GM12878 (cell line): Measurements from ENCODE around the gene KLHL8. TPM values are rescaled to one million over a fixed set of nuclear protein-coding genes. Genes with fewer than 3 reads are reported as not detected.

Source experiments
- ATAC-seq: fragments of 200-7000 bp; cut with Tn5 transposase; 3 replicates; pipeline ENCODE4 v1.9.1; 2020; ENCODE audit warnings: mild to moderate bottlenecking, moderate library complexity
- BruUV-seq: library from RNA; stranded (reverse); fragments of 400-500 nt; replicated peaks from 2 replicates; lab custom pipeline; 2021; lab: Mats Ljungman, UMichigan
- CTCF ChIA-PET: fragments of 300-600 bp; sonication (Branson Sonifier 250); formaldehyde crosslinking; extraction: SDS; loops from one replicate; lab custom pipeline; 2021; ENCODE audit warnings: inconsistent platforms; lab: Yijun Ruan, JAX
- POLR2A ChIA-PET: fragments of 350-600 bp; formaldehyde crosslinking; extraction: SDS; loops from one replicate; lab custom pipeline; 2021; ENCODE audit warnings: inconsistent platforms; lab: Charles Lee
- RAD21 ChIA-PET: fragments of 300-600 bp; sonication (Branson Sonifier 250); formaldehyde crosslinking; loops from one replicate; lab custom pipeline; 2023; ENCODE audit warnings: antibody characterized with exemption; ENCODE audit not compliant: unreplicated experiment; lab: Charles Lee
- SMC1A ChIA-PET: fragments of 300-600 bp; sonication (Branson Sonifier 250); formaldehyde crosslinking; loops from one replicate; lab custom pipeline; 2023; ENCODE audit not compliant: unreplicated experiment, uncharacterized antibody; lab: Charles Lee
- DNase-seq: peaks from one replicate; pipeline ENCODE4 v3.0.0-alpha.2; 2011; ENCODE audit warnings: low read depth, low spot score
- FAIRE-seq: peaks from 3 replicates; lab custom pipeline; 2011; peaks lifted over from hg19 to GRCh38; lab: Jason Lieb, UNC
- H2AFZ ChIP-seq: 2 replicates; pipeline ENCODE4 v1.6.0; 2011; ENCODE audit warnings: low read depth, low read length, control low read depth; ENCODE audit not compliant: control insufficient read depth
- H3K27ac ChIP-seq: 2 replicates; pipeline ENCODE4 v1.5.1; 2011; ENCODE audit warnings: control low read depth; ENCODE audit not compliant: control insufficient read depth, insufficient read depth
- H3K27me3 ChIP-seq, 2 experiments: replicated peaks in 1 of 2; 2 replicates each; pipeline versions ENCODE4 v1.6.0 to v1.6.1; 2011; ENCODE audit warnings: low read length in 1 of 2; ENCODE audit not compliant: control insufficient read depth in 2 of 2, insufficient read depth in 2 of 2
- H3K36me3 ChIP-seq, 2 experiments: 2 replicates each; pipeline ENCODE4 v1.5.1; 2011; ENCODE audit warnings: low read length in 1 of 2; ENCODE audit not compliant: control insufficient read depth in 2 of 2, insufficient read depth in 2 of 2
- H3K4me1 ChIP-seq: 2 replicates; pipeline ENCODE4 v1.6.1; 2011; ENCODE audit warnings: mild to moderate bottlenecking, low read length, moderate library complexity, mixed read lengths; ENCODE audit not compliant: control insufficient read depth, insufficient read depth
- H3K4me2 ChIP-seq: 2 replicates; pipeline ENCODE4 v1.6.0; 2011; ENCODE audit warnings: control low read depth; ENCODE audit not compliant: control insufficient read depth, insufficient read depth
- H3K4me3 ChIP-seq: fragments of 200-600 bp; sonication (generic); 2 replicates; pipeline ENCODE4 v1.5.1; 2016
- H3K79me2 ChIP-seq: 2 replicates; pipeline ENCODE4 v1.6.0; 2011; ENCODE audit warnings: low read length; ENCODE audit not compliant: control insufficient read depth, insufficient read depth
- H3K9ac ChIP-seq: 2 replicates; pipeline ENCODE4 v1.8.0; 2011; ENCODE audit warnings: low read length, control low read depth, mixed read lengths; ENCODE audit not compliant: control insufficient read depth, insufficient read depth
- H3K9me3 ChIP-seq: replicated peaks from 3 replicates; pipeline ENCODE4 v1.5.1; 2011; ENCODE audit warnings: mild to moderate bottlenecking, low read length; ENCODE audit not compliant: control insufficient read depth, insufficient read depth
- H4K20me1 ChIP-seq: 2 replicates; pipeline ENCODE4 v1.6.0; 2011; ENCODE audit not compliant: control insufficient read depth, insufficient read depth
- CREB1 ChIP-seq: IDR thresholded peaks from 2 replicates; pipeline ENCODE4 v1.6.1; 2012; ENCODE audit warnings: low read depth, mild to moderate bottlenecking, inconsistent platforms
- E4F1 ChIP-seq: fragments of 450-650 bp; IDR thresholded peaks from 2 replicates; pipeline ENCODE4 v1.6.1; 2018; ENCODE audit warnings: borderline replicate concordance, mild to moderate bottlenecking; ENCODE audit not compliant: partially characterized antibody
- PKNOX1 ChIP-seq: fragments of 450-650 bp; IDR thresholded peaks from 2 replicates; pipeline ENCODE4 v1.6.1; 2016; ENCODE audit warnings: mild to moderate bottlenecking
- ZNF687 ChIP-seq: fragments of 450-650 bp; IDR thresholded peaks from 2 replicates; pipeline ENCODE4 v1.6.1; 2017; ENCODE audit warnings: mild to moderate bottlenecking, moderate library complexity
- WGBS: methylation state at CpG from one replicate; pipeline ENCODE4 v1.1.6; 2016; ENCODE audit warnings: low lambda C conversion rate; ENCODE audit not compliant: insufficient replicate concordance, insufficient coverage; ENCODE audit errors: missing lambda C conversion rate; 5-methylcytosine and 5-hydroxymethylcytosine counted together
- in situ Hi-C: fragments of 300-500 bp; cut with MboI; formaldehyde crosslinking; loops from 9 replicates; pipeline ENCODE4 v1.14.3; 2018; ENCODE audit warnings: mixed read lengths
- intact Hi-C: fragments of 100-400 bp; cut with micrococcal nuclease; formaldehyde crosslinking; loops from one replicate; pipeline ENCODE4 v1.14.2; 2022; ENCODE audit not compliant: unreplicated experiment
- polyA plus RNA-seq, 11 experiments: library from polyadenylated mRNA; depleted of rRNA in 4 of 11; unstranded in 6 of 11; stranded (reverse) in 5 of 11; fragments of >200 nt; fragmentation: Nextera tagmentation in 4 of 11; fragmentation: Illumina TruSeq in 1 of 11; extraction: Ambion mirVana in 4 of 11; extraction: Trizol in 1 of 11; gene quantifications; 1 replicate in 1 of 11; 2 replicates in 10 of 11; pipeline versions ENCODE4 v1.2.1 to v1.2.3, GENCODE V29; 2011 to 2016; ENCODE audit warnings: inconsistent platforms in 2 of 11, missing spikeins in 2 of 11, low read depth in 1 of 11
- total RNA-seq, 4 experiments: library from RNA; depleted of rRNA in 3 of 4; stranded (reverse); fragments of >200 nt in 3 of 4; fragmentation: Illumina TruSeq in 1 of 4; extraction: Trizol in 1 of 4; gene quantifications; 2 replicates each; pipeline versions ENCODE4 v1.2.1 to v1.2.3, GENCODE V29; 2013 to 2021

KLHL8 gene
- total and polyA plus RNA-seq, 10 of the 15 experiments (the other 5 are each of a cell fraction or from before 2014, with no cell fraction given), result 4.5 to 13.1 (median 9.0) TPM

GRCh38 chr4:87180767-87181166 lies 39.7 kb downstream of the KLHL8 start (continued):
- no peak for TF ChIP-seq ZNF687
- TF ChIP-seq, all 136 proteins: peak for 0

GRCh38 chr4:87179751-87180150 lies 40.7 kb downstream of the KLHL8 start:
- Histone ChIP-seq H3K36me3 (peaks cover 0 to 4% of the 10 kb centered on the region in 2 experiments; a peak in 2 of 4 replicates), H3K9ac (no peak overlapping the region), H3K9me3 (no peaks in the 10 kb centered on the region)
- no peak for ATAC-seq
- 0% methylated on average over 1 of the region's 1 CpG for WGBS
- no peak for TF ChIP-seq CREB1
- TF ChIP-seq E4F1, result no peak
- no peak for TF ChIP-seq PKNOX1
- TF ChIP-seq, all 136 proteins: peak for 0
- intact Hi-C loops (no loop called here), in situ Hi-C loops (no loop called here)
- BruUV-seq, result no TSS peak
- no peak overlapping the region for H3K4me2 ChIP-seq
- H3K4me1 ChIP-seq, result no peaks in the 10 kb centered on the region
- POLR2A ChIA-PET, result no interaction called here
- SMC1A ChIA-PET, result interaction anchor here (1.3 kb wide), 1 partner anchor 29 kb away, joined by 3 read pairs; no protein-coding TSS in a partner anchor
- FAIRE-seq, result no peak
- H2AFZ ChIP-seq, result no peak overlapping the region
- no peaks in the 10 kb centered on the region for H3K27me3 ChIP-seq
- no peak overlapping the region for H3K4me3 ChIP-seq
- H3K79me2 ChIP-seq, result no peaks in the 10 kb centered on the region
- CTCF ChIA-PET, result no interaction called here
- RAD21 ChIA-PET, result no interaction called here
- no peaks in the 10 kb centered on the region for H4K20me1 ChIP-seq
- H3K27ac ChIP-seq, result no peak overlapping the region
- no peak for DNase-seq
